ENCODE data around the gene ELSPBP1.

DNA sequence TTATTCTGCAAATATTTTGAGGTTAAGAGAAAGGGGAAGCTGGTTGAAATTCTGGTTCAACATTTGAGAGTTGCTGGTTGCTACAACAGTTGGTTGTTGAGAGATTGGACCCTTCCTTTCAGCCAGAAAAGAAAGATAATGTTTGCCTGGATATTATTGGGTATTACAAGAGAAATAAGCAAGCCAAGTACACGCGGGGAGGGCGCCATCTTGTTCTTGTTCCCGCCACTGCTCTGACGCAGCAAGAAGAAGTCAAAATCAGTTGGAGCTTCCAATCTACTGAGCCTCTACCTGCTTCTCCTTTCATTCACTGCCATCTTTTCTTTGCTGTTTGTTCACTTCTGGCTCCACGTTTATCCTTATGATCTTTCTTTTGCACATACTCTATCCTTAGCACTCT, 20.9 kb upstream of the ELSPBP1 start:
- TF ChIP-seq, protein P1, sequence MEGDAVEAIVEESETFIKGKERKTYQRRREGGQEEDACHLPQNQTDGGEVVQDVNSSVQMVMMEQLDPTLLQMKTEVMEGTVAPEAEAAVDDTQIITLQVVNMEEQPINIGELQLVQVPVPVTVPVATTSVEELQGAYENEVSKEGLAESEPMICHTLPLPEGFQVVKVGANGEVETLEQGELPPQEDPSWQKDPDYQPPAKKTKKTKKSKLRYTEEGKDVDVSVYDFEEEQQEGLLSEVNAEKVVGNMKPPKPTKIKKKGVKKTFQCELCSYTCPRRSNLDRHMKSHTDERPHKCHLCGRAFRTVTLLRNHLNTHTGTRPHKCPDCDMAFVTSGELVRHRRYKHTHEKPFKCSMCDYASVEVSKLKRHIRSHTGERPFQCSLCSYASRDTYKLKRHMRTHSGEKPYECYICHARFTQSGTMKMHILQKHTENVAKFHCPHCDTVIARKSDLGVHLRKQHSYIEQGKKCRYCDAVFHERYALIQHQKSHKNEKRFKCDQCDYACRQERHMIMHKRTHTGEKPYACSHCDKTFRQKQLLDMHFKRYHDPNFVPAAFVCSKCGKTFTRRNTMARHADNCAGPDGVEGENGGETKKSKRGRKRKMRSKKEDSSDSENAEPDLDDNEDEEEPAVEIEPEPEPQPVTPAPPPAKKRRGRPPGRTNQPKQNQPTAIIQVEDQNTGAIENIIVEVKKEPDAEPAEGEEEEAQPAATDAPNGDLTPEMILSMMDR (conservative IDR thresholded peaks at IDR 0.05 in 1 of 2, IDR thresholded peaks at IDR 0.05 in 1 of 2; ENCODE audit: low read depth in 1 of 2, low read length in 2 of 2) = no peak
- no peak for TF ChIP-seq EZH2 (IDR thresholded peaks at IDR 0.05; ENCODE audit: low read length, missing control alignments)

Measured in fibroblast of lung (primary cell).